Activated T-helper 9 cell treated with anti-CD3 and anti-CD28 coated beads, Interleukin-2, amount 50 U/mL, for 16 hours (primary cell): ENCODE results near the gene NCOA5.

Source experiments
- DNase-seq: peaks from one replicate; pipeline ENCODE4 v3.0.0-alpha.2; 2020; ENCODE audit warnings: low read depth

Gene NCOA5

DNA sequence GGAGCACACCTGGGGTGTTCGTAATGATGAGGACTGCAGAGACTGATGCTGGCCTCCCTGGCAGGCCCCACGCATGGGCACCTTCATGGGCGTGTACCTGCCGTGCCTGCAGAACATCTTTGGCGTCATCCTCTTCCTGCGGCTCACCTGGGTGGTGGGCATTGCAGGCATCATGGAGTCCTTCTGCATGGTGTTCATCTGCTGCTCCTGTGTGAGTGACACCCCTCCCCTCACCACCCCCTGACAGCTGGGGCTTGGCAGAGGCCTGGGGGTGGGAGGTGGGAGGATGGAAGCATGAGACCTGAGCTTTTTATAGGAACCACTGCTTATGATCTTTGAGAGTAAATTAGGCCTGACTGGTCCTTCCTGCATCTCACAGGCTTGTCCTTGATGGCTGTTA is 54.0 kb downstream of the NCOA5 start:
- no peak for DNase-seq

DNA sequence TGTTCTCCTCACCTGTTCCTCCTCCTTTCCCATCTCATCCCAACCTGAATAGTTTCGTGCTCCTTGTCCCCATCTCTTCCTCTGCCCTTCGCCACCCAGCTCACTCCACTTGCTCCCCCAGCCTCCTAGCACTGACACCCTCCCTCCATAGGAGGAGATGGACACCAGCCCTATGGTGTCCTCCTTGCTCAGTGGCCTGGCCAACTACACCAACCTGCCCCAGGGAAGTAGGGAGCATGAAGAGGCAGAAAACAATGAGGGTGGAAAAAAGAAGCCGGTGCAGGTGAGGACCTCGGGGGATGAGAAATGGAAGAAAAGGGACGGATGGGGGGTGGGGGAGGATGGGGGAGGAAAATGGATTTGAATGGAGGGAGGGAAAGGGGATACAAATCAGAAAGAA is 54.5 kb downstream of the NCOA5 start:
- DNase-seq = no peak

DNA sequence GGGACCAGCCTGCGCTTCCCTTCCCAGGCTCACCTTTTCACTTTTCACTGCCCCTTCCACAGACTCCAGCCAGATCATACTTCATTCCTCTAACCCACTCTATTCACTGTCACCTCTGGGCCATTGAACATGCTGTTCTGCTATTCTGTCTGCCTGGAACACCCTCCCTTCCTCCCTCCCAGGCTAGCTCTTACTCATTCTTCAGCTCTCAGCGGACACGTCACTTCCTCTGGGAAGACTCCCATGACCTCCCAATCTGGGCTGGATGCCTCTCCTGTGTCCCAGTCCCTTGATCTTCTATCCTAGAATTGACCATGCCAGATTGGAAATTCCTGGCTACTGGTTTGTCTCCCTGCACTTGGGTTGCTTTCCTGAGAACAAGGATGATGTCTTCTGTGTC is 55.7 kb downstream of the NCOA5 start:
- no peak for DNase-seq

DNA sequence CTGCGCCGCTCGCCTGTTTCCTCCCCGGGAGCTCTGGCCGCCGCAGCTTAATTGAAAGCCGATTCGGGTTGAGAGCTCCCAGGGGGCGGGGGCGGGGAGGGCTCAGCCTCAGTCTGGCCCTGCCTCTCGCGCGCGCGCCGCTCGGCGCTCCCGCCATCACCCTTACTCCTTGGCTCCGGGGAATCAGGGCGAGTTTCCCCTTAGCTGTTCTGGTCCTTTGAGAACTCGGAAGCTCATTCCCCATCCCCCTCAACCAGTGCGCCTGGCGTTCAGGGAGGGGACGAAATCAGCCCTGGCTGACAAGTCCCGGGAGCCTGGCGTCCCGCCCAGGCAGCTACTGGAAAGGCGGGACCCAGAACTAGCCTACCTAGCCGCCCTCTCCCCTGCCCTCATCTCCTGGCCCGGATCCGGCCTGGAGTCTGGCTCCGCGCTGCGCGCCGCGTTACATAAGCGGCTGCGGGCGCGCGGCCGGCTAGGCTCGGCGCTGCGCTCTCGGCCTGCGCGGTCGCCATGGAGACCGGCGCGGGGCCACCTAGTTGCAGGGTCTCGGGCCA is 58.0 kb downstream of the NCOA5 start:
- DNase-seq = no peak

DNA sequence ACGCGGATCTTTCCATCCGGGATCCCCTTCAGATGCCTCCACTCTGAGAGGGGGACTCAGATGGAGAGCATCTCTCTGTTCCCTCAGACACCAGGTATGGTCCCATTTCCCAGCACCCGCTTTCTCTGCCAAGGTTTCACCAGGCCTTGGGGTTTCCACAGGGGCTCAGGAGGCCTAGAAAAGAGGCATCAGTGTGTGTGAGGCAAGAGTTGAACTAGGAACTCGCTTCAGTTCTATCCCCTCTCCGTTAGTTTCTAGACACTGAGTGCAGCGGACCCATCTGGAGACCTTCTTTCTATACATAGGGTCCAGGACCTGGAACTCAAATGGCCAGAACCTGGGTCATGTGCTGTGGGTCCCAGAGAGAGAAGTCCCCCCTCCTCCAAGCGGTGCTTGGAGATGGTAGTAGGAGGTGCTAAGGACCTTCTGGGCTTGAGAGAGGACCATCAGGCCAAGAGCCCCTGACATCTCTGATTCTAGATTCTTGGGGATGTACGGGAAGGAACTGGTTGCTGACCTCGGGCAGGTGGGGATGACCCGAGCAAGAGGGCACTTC is 58.7 kb downstream of the NCOA5 start:
- DNase-seq = no peak

DNA sequence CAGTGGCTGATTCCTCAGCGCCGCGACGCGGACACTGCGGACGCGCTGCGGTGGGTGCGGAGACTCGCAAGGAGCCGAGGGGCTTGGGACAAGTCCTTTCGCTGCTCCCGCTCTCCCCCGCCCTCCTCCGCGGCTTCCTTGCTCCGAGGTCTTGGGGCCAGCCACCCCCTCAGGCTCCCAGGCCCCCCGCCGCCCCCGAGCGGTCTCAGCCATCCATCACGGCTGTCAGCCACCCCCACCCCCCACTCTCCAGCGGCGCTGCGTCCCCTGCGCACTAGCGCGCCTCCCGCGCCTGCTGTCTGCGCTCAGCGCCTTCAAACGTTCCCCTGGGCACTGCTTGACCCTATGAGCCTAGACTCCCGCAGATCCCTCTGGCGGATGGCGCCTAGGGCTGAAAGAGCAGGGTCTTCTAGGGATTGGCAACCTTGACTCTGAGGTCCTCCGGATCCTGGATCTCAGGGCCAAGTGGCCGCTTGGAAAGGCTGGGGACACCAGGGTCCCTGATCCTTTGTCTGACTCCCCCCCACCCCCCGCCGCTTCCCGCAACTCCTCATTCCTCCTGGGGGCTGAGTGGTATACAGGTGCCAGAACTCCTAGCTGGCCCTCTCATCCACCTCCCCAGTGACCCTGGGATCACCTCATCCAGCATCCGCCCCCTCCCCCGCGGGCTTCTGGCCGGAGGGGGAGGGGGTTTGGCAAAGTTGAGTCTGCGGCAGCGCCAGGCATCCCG is 59.3 kb downstream of the NCOA5 start:
- no peak for DNase-seq

DNA sequence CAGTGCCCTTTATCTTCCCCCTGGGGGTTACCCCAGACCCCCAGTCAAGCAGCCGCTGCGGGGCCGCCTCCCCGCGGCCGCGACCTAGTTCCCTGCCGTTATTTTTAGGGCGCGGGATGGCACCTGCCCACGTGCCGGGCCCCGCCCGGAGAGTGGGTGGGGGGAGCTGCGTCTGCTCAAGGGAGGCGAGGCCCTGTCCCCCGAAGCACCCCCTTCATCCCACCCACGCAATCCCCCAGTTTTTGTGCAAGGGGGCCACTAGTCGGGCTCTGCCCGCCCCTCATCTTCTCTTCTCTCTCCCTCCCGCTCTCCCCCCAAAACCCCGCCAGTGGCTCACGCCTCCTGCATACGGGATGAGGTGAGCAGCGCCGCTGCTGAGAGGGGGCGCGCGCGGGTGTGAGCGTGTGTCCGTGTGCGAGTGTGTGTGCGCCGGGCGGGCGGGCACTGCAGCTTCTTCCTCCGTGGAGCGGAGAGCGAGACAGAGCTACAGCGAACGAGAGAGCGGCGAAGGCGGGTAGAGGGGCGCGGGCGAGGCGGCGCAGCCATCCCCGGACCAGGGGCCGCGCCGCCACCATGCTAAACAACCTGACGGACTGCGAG is 60.9 kb downstream of the NCOA5 start, which contains the start of gene SLC12A5:
Gene SLC12A5 (plus strand): TSS at position 444 of the 600 bp plus-strand sequence. CDS start 130 bp downstream, at position 574.
- no peak for DNase-seq

DNA sequence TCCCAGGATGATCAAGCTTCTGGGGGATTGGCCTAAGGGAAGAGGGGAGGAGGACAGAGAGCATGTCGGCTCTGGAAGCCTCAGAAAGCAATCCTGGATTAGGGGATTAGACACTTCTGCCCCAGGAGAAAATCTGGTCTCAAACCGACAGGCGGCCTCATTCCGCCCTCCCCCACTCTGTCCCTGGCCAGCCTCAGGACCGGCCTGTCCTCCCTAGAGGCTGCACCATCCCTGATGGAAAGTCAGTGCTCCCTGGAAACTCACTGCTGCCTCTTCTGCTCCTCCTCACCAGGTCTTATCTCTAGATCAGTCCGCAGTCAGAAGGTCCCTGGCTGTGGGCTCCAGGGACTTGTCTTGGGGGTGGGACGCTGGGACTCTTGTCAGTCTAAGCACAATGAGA is 61.7 kb downstream of the NCOA5 start:
- no peak for DNase-seq

DNA sequence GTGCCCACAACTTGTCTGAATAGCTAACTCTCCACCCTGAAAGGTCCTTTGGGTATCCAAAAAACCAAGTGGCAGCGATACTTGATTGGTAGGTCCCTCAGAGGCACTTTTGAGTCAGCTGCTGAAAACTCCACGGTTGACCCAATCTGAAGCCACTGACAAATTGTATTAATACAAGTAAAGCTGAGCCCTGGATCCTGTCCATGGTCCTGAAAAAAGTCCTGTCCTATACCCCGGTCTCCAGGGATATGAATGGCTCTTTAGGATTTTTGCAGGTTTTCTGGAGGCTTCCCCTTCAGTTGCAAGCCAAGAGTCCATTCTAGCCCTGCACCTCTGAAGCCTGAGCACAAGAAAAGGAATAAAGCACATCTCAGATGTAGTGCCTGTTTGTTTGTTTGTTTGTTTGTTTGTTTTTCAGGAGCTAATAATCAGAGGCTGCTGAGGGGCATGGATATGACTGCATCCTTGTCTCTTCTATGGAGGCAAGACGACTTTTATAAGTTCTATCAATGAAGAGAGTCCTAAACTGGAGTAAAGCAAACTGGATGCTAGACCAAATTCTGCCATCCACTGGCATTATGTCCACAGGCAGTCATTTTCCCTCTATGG is 62.4 kb downstream of the NCOA5 start:
- no peak for DNase-seq

DNA sequence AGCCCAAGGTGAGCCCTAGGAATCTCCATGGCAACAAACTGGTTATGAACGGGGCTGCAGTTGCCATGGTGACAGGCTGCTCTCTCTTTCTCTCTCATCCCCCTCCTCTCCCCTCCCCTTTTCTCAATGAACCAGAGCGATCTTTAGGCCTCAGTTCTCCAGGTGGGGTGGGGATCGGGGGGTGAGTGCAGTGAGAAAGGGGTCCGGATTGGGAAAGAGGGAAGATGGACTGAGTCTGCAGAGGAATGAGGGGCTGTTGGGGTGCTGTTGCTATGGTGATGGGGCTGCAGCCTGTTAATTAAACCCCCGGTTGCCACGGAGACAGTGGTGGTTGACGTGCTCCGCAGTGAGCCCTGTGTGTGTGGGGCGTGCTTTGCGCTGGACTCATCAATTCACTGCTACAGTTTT is 64.4 kb downstream of the NCOA5 start:
- DNase-seq = no peak

DNA sequence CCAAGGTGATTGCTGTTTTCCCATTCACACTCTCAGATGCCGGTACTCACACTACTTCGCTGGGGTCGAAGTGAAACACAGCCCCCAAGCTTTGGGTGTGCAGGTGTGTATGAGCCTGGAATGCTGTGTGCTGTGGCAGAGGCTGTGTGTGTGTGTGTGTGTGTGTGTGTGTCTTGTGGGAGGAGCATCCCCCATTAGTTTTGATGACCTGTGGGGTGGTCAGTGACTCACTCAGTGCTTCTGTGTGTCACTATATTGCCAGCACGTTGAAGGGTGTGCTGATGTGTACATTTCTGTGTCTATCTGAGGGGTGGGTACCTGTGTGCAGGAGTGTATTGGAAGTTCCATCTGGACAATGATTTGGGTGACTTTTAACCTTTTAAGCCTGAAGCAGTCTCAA is 65.8 kb downstream of the NCOA5 start:
- no peak for DNase-seq

DNA sequence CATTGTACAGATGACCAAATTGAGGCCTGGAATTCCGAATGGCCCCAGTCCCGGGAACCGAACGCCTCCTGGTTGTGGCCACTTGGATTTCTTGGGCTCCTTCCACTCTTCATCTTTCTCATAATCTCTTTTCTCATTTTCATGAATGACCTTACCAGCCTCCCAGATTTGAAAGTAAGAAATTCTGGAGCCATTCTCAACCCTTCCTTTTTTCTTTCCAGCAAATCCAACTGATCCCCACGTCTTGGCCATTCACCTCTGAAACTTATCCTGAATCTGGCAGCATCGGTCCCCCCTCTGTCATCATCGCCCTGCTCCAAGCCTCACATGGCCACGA is 66.6 kb downstream of the NCOA5 start:
- DNase-seq = no peak

DNA sequence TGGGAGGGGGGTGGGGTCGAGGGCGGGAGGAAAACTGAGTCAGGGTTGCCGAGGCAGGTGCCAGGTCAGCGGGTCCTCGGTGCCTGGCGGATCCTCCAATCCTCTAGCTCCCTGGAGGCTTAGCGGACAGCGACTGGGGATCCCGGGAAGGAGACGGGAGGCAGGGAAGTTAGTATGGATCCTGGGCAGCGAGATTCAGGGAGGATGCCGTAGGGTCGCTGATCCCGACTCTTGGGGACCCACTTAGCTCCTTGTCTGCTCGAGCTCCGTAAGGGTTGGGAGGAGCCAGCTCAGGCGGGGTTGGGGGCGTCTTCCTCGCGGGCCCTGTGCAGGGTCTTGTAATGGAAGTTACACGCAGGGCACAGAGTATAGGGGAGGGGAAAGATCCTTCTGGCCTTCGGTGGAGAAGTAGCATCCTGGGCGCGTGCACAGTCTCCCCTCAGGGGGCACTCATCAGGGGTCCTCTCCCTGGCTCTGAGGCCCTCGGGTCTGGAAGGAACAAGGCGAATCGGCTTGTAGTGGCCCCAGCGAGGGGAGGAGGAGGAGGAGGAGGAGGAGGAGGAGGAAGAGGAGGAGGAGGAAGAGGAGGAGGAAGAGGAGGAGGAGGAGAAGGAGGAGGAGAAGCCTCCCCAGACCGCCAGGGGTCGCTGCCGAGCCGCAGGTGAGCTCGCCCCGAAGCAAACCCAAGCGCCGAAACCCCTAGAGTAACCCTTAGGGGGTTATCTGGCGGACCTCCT is 67.2 kb downstream of the NCOA5 start:
- peak; percentile 64 for DNase-seq

DNA sequence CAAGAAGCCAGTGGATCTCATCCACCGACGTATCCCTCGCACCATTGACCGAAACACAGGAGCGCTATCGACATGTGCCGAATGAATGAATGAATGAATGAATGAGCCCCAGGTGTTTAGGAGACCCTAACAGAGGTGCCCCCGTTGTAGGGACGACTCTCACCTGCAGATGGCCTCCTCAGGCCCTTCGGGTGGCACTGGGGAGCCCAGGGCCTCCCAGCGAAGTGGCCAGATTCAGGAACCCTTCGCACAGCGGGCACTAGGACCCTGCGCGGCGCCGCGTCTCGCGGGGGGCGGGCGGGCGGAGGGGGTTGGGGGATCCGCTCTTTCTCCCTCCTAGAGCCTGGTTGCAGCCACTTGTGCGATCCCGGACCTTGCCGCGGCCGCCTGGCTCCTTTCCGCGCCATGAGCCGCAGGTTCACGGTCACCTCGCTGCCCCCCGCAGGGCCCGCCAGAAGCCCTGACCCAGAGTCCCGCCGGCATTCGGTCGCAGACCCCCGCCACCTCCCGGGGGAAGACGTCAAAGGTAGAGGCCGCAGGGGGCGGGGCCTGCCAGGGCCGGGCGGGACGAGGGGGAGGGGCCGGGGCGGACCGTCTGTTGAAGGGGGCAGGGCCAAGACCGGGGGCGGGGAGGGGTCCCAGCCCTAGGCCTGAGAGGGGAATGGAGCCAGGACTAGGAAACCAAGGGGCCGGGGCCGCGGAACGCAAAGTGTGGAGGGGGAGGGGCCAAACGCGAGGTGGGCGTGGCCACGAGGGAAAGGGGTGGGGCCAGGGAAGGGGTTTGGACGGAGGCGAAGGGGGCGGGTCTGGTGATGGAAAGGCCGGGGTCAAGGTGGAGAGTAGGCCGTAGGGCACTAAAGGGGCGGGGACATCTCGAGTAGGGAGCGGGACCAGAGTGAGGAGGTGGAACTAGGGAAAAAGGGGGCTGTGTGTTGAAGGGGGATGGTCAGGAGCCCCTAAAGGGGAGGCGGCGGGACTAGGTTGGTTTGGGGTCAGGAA is 68.1 kb downstream of the NCOA5 start:
- DNase-seq = no peak

DNA sequence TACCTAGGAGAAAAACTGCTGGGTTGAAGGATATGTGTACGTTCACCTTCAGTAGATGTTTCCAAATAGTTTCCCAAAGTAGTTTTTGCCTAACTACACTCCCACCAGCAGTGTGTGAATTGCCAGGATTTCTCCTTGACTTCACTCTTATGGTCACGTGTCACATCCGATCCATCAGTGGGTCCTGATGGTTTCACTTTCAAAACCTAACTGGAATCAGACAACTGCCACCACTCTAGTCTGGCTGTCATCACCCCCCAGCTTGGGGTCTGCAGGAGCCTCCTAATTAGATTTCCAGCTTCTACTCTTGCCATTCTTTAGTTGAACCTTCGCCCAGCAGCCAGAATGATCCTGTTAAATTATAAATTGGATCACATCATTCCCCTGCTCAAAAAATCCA is 69.2 kb downstream of the NCOA5 start:
- no peak for DNase-seq

DNA sequence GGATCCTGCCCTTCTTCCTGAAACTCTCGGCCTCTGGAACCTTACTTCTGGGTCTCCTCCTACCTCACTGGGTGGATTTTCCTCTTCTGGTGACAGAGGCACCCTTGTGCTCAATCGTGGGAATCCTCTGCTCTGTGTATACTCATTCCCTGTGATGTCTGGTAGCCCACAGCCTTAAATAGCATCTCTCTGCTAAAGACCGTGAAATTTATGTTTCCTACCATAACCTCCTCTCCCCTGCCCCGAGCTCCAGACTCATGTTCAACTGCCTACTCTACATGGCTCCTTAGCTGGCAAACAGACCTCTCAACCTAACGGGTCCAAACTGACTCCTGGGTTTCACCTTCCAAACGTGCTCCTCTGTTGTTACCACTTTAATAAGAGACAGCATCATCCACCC is 71.2 kb downstream of the NCOA5 start:
- DNase-seq = no peak

DNA sequence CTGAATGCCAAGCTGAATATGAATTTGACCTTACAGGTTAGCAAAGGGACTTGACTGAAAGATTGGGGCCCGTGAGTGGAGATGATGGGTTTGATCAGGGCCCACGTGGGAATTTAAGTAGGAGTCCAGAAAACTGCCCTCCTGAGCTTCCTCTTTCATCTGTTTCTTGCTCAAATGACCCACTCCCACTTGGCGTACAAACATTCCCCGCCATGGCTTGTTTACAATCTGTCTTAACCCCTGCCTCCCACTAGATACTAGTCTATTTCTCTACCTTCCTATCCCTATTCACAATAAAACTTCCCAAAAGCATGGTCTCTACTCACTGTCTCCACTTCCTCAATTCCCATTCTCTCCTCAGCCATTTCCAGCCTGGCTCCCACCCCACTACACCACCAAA is 71.7 kb downstream of the NCOA5 start:
- no peak for DNase-seq

DNA sequence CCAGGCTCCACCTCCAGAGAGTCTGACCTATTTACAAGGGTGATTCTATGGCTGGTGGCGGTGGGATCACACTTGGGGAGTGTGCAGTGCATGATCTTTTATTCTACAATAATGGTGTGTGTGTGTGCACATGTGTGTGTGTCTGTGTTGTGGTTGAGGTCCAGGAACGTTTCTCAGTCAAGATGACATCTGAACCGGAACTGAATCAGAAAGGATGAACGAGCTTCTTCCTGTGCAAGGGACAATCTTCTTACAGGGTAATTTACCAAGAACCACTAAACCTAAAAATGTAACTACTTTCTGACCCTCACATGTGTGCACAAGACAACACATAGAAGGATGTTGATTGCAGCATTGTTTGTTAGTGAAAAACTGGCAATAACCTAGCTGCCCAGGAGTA is 72.5 kb downstream of the NCOA5 start:
- no peak for DNase-seq

DNA sequence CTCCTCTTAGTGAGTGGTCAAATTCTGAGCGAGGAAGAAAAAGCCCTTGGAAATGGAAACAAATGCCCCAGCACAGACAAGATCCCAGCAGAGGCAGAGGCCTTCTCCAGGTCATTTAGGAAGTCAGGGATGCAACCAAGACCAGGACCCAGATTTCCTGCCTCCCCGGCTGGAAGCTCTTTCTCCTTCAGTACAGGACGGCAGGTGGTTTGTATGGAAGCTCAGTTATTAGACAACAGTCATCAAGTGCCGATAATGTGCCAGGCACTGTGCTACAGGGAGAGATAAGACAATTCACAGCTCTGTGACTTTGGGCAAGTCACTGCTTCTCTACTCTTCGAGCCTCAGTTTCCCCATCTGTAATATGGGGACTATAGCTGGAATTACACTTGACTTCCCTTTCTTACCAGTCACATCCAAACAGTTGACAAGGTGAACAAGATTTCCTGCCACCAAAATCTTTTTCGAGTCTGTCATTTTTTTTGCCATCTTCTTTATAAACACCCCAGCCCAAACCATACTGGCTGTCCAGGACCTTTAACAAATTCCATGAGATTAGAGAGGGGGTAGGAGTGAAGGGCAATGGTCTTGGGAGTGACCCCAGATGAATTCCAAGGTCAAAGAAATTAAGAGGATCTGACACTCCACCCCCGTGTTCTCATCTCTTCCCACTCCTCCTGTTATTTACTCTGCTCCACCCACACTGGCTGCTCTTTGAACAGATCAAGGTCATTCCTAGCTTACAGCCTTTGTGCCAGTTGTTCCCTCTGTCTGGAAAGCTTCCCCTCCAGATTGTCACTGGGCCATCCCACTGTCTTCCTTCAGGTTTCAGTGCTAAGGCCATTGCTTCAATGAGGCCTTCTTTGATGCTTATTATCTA is 75.0 kb downstream of the NCOA5 start:
- DNase-seq = no peak
